Neural progenitor cell (in vitro differentiated cells): Measurements from ENCODE around the gene ITGA6. TPM values are rescaled to one million over a fixed set of nuclear protein-coding genes. Genes with fewer than 3 reads are reported as not detected.
A peak's percentile ranks its signal among the peaks of the same experiment; 100 is the strongest.

Experiments
- DNase-seq: peaks from one replicate; pipeline ENCODE4 v3.0.0-alpha.2; 2016; ENCODE audit warnings: low spot score
- H2AFZ ChIP-seq: fragments of 200-600 bp; sonication (generic); replicated peaks from 2 replicates; pipeline ENCODE4 v1.6.1; 2016; ENCODE audit warnings: antibody characterized with exemption
- H3F3A ChIP-seq: fragments of 200-600 bp; sonication (generic); 2 replicates; pipeline ENCODE4 v1.6.1; 2016; ENCODE audit warnings: antibody characterized with exemption, low read depth
- H3K27ac ChIP-seq: fragments of 200-600 bp; sonication (generic); 2 replicates; pipeline ENCODE4 v1.5.1; 2016; ENCODE audit warnings: mild to moderate bottlenecking
- H3K27me3 ChIP-seq: fragments of 200-600 bp; sonication (generic); 2 replicates; pipeline ENCODE4 v1.6.1; 2016; ENCODE audit warnings: mild to moderate bottlenecking, moderate library complexity
- H3K36me3 ChIP-seq: fragments of 200-600 bp; sonication (generic); 2 replicates; pipeline ENCODE4 v1.5.1; 2016
- H3K4me1 ChIP-seq: fragments of 200-600 bp; sonication (generic); 2 replicates; pipeline ENCODE4 v1.6.1; 2016; ENCODE audit warnings: mixed run types
- H3K4me2 ChIP-seq: fragments of 200-600 bp; sonication (generic); 2 replicates; pipeline ENCODE4 v1.6.1; 2016
- H3K4me3 ChIP-seq: fragments of 200-600 bp; sonication (generic); 2 replicates; pipeline ENCODE4 v1.5.1; 2016
- H3K79me2 ChIP-seq: fragments of 200-600 bp; sonication (generic); 2 replicates; pipeline ENCODE4 v1.6.1; 2016; ENCODE audit warnings: low read depth
- H3K9ac ChIP-seq: fragments of 200-600 bp; sonication (generic); 2 replicates; pipeline ENCODE4 v1.6.1; 2016
- H3K9me3 ChIP-seq: fragments of 200-600 bp; sonication (generic); 2 replicates; pipeline ENCODE4 v1.5.1; 2016; ENCODE audit warnings: low read depth
- H4K20me1 ChIP-seq: fragments of 200-600 bp; sonication (generic); 2 replicates; pipeline ENCODE4 v1.6.1; 2016; ENCODE audit warnings: low read depth
- H3K27ac Mint-ChIP-seq: 3 replicates; pipeline ENCODE4 v1.8.0; 2021; ENCODE audit warnings: mixed read lengths
- H3K27me3 Mint-ChIP-seq: 2 replicates; pipeline ENCODE4 v1.8.0; 2022; ENCODE audit warnings: low read depth, mild to moderate bottlenecking, inconsistent platforms, moderate library complexity, mixed read lengths; ENCODE audit not compliant: insufficient read depth
- H3K36me3 Mint-ChIP-seq: 3 replicates; pipeline ENCODE4 v1.8.0; 2021; ENCODE audit warnings: mixed read lengths
- H3K4me1 Mint-ChIP-seq: 3 replicates; pipeline ENCODE4 v1.8.0; 2021; ENCODE audit warnings: mixed read lengths
- H3K4me3 Mint-ChIP-seq: 3 replicates; pipeline ENCODE4 v1.8.0; 2021; ENCODE audit warnings: mild to moderate bottlenecking, moderate library complexity, mixed read lengths
- H3K9me3 Mint-ChIP-seq: 3 replicates; pipeline ENCODE4 v1.8.0; 2020; ENCODE audit warnings: mixed read lengths
- EZH2 ChIP-seq: fragments of 200-600 bp; sonication (generic); IDR thresholded peaks from 2 replicates; pipeline ENCODE4 v1.6.1; 2017; ENCODE audit warnings: antibody characterized with exemption, mild to moderate bottlenecking, moderate library complexity
- EZH2phosphoT487 ChIP-seq: fragments of 200-600 bp; sonication (generic); IDR thresholded peaks from 2 replicates; pipeline ENCODE4 v1.6.1; 2017; ENCODE audit warnings: antibody characterized with exemption
- total RNA-seq: library from RNA; depleted of rRNA; stranded (reverse); fragments of >200 nt; gene quantifications from 2 replicates; pipeline ENCODE4 v1.2.3, GENCODE V29; 2015; ENCODE audit warnings: low replicate concordance
- TF ChIP-seq, protein P1 (sequence below): fragments of 200-600 bp; sonication (generic); IDR thresholded peaks from 2 replicates; pipeline ENCODE4 v1.5.1; 2017; ENCODE audit warnings: antibody characterized with exemption, mild to moderate bottlenecking

Gene ITGA6
- total RNA-seq, 1 donor from 2014 or later = 161 TPM

DNA sequence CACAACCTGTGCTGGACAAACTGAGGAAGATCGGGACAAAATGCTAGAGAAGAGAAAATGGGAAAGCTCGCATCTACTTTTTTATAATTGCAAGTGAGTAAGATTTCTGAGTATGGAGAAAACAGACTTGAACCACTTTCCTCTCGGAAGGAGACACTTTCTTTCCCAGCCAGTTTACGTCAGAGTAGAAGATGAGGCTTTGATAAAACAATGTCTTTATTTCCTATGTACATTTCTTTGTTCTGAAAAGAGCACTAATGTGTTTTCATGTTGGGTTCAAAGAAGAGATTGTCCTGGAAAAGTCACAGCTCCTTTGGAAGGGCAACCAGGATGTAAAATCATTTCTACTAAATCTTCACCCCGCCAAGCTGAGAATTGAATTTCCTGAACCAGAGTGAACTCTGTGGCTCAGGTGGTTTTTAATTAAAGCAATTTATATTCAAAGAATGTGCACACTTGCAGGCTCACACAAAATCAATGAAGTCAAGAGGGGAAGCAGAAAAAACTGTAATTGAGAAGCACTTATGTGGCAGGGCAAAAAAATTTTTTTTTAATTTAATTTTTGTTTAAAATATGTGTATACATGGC lies 23.4 kb upstream of the ITGA6 start:
- TF ChIP-seq EZH2phosphoT487 = no peak
- TF ChIP-seq, protein P1, sequence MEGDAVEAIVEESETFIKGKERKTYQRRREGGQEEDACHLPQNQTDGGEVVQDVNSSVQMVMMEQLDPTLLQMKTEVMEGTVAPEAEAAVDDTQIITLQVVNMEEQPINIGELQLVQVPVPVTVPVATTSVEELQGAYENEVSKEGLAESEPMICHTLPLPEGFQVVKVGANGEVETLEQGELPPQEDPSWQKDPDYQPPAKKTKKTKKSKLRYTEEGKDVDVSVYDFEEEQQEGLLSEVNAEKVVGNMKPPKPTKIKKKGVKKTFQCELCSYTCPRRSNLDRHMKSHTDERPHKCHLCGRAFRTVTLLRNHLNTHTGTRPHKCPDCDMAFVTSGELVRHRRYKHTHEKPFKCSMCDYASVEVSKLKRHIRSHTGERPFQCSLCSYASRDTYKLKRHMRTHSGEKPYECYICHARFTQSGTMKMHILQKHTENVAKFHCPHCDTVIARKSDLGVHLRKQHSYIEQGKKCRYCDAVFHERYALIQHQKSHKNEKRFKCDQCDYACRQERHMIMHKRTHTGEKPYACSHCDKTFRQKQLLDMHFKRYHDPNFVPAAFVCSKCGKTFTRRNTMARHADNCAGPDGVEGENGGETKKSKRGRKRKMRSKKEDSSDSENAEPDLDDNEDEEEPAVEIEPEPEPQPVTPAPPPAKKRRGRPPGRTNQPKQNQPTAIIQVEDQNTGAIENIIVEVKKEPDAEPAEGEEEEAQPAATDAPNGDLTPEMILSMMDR = no peak
- TF ChIP-seq EZH2 = no peak
- Histone ChIP-seq H3K36me3 (no peaks in the 10 kb centered on the region), H3F3A (peaks cover 14% of the 10 kb centered on the region), H3K4me2 (no peak overlapping the region), H3K9ac (no peak overlapping the region), H3K9me3 (no peaks in the 10 kb centered on the region), H3K27ac (no peak overlapping the region), H2AFZ (peak overlapping the region; percentile 15), H4K20me1 (no peaks in the 10 kb centered on the region), H3K4me1 (peaks cover 18% of the 10 kb centered on the region), H3K79me2 (no peaks in the 10 kb centered on the region), H3K27me3 (no peaks in the 10 kb centered on the region), H3K4me3 (no peak overlapping the region)
- Mint-ChIP-seq H3K4me1 (peaks cover 19% of the 10 kb centered on the region), H3K4me3 (no peak overlapping the region), H3K36me3 (no peaks in the 10 kb centered on the region), H3K27ac (peak overlapping the region; percentile 55), H3K27me3 (peaks cover 7% of the 10 kb centered on the region), H3K9me3 (no peaks in the 10 kb centered on the region)
- no peak for DNase-seq

DNA sequence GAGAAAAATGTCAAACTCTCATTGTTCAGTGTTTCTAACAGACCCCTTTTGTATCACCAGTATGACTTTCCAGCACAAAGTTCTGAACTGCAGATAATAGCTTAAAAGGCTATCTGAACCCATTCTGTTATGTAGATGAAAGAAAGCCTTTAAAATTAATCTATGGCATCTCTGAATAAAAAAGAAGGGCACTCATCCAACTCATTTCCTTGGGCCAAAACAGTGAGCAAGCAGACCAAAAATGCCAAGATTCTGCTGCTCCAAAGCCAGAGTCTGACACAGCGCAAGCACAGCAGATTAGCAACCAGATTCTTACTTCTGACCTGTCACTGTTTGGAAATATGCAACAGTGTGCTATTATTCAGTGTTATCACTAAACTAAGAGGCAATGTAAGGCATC lies 22.6 kb upstream of the ITGA6 start:
- no peaks in the 10 kb centered on the region for H3K9me3 ChIP-seq
- H3K79me2 ChIP-seq = no peaks in the 10 kb centered on the region
- H3K27ac ChIP-seq = no peak overlapping the region
- Mint-ChIP-seq H3K4me1 (peaks cover 23% of the 10 kb centered on the region), H3K4me3 (no peak overlapping the region), H3K27ac (no peak overlapping the region), H3K36me3 (no peaks in the 10 kb centered on the region), H3K27me3 (peaks cover 7% of the 10 kb centered on the region), H3K9me3 (no peaks in the 10 kb centered on the region)
- H4K20me1 ChIP-seq = no peaks in the 10 kb centered on the region
- no peaks in the 10 kb centered on the region for H3K27me3 ChIP-seq
- peaks cover 14% of the 10 kb centered on the region for H3F3A ChIP-seq
- DNase-seq = no peak
- H3K4me2 ChIP-seq = no peak overlapping the region
- H3K9ac ChIP-seq = no peak overlapping the region
- peaks cover 18% of the 10 kb centered on the region for H3K4me1 ChIP-seq
- no peaks in the 10 kb centered on the region for H3K36me3 ChIP-seq
- no peak overlapping the region for H2AFZ ChIP-seq
- TF ChIP-seq EZH2 (no peak), EZH2phosphoT487 (no peak)
- TF ChIP-seq, protein P1 = no peak
- no peak overlapping the region for H3K4me3 ChIP-seq

DNA sequence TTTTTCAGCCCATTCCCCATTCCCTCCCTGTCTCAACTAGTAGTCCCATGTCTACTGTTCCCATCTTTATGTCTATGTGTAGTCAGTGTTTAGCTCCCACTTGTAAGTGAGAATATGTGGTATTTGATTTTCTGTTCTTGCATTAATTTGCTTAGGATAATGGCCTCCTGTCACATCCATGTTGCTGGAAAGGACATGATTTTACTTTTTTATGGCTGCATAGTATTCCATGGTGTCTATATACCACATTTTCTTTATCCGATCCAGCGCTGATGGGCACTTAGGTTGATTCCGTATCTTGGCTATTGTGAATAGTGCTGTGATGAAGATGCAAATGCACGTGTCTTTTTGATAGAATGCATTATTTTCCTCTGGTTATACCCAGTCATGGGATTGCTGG lies 21.7 kb upstream of the ITGA6 start:
- no peak overlapping the region for H2AFZ ChIP-seq
- H3K9ac ChIP-seq = no peak overlapping the region
- TF ChIP-seq EZH2phosphoT487 = no peak
- TF ChIP-seq EZH2 = no peak
- TF ChIP-seq, protein P1 = no peak
- H3K4me3 Mint-ChIP-seq = no peak overlapping the region
- peaks cover 14% of the 10 kb centered on the region for H3F3A ChIP-seq
- H3K27me3 Mint-ChIP-seq = peaks cover 7% of the 10 kb centered on the region
- H4K20me1 ChIP-seq = no peaks in the 10 kb centered on the region
- H3K4me1 ChIP-seq = peaks cover 18% of the 10 kb centered on the region
- H3K27me3 ChIP-seq = no peaks in the 10 kb centered on the region
- no peaks in the 10 kb centered on the region for H3K36me3 Mint-ChIP-seq
- H3K9me3 ChIP-seq = no peaks in the 10 kb centered on the region
- H3K9me3 Mint-ChIP-seq = no peaks in the 10 kb centered on the region
- peaks cover 23% of the 10 kb centered on the region for H3K4me1 Mint-ChIP-seq
- no peaks in the 10 kb centered on the region for H3K36me3 ChIP-seq
- DNase-seq = no peak
- no peak overlapping the region for H3K27ac ChIP-seq
- H3K4me3 ChIP-seq = no peak overlapping the region
- no peaks in the 10 kb centered on the region for H3K79me2 ChIP-seq
- no peak overlapping the region for H3K4me2 ChIP-seq
- no peak overlapping the region for H3K27ac Mint-ChIP-seq
